HG03135 (cell line): ENCODE results near the gene LDHB.
A peak's percentile ranks its signal among the peaks of the same experiment; 100 is the strongest.
"Not testable (repeated sequence)": the region's sequence is repeated elsewhere in the genome, so short reads cannot be mapped to it uniquely, and the experiment has no call there.

ENCODE experiments used
- ATAC-seq: cut with Tn5 transposase; IDR thresholded peaks from one replicate; pipeline ENCODE4 v1.9.1; 2021; ENCODE audit warnings: mild to moderate bottlenecking, moderate library complexity; ENCODE audit not compliant: unreplicated experiment

LDHB gene

GRCh38 chr12:21657326-21658077 lies at the start of gene LDHB:
LDHB (minus strand) TSS chr12:21657842; CDS start chr12:21654671, 3,171 bp downstream.
- ATAC-seq: peak; percentile 96

GRCh38 chr12:21704847-21705246 lies 47.2 kb upstream of the LDHB start:
- ATAC-seq: no peak

GRCh38 chr12:21699851-21700250 lies 42.2 kb upstream of the LDHB start:
- no peak for ATAC-seq

GRCh38 chr12:21697904-21698630 lies 40.4 kb upstream of the LDHB start:
- no peak for ATAC-seq

GRCh38 chr12:21696625-21697024 lies 39.0 kb upstream of the LDHB start:
- ATAC-seq: no peak

GRCh38 chr12:21695986-21696385 lies 38.3 kb upstream of the LDHB start:
- no peak for ATAC-seq

DNA sequence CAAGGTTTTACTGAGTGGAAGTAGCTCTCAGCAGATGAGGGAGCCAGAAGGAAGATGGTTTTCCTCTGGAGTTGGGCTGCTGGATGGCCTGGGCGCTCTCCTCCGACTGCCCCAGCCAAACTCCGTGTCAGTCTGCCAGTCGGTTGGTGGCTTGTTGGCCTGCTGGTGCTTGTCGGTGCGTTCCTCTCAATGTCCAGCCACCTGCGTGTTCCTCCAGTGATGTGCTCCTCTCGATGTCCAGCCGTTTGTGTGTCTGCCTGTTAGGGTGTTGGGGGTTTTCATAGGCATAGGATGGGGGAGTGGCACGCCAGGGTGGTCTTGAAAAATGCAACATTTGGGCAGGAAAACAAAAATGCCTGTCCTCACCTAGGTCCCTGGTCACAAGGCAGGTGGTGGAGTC lies 37.0 kb upstream of the LDHB start:
- no peak for ATAC-seq

DNA sequence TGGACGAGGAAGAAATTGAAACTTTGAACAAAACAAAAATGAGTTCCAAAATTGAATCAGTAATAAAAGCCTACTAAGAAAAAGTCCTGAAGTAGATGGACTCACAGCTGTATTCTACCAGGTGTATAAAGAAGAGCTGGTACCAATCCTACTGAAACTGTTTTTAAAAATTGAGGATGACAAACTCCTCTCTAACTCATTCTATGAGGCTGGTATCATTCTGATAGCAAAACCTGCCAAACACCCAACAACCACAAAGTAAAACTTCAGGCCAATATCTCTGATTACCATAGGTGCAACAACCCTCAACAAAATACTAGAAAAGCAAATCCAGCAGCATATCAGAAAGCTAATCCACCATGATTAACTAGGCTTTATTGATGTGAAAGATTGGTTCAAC lies 33.9 kb upstream of the LDHB start:
- no peak for ATAC-seq

DNA sequence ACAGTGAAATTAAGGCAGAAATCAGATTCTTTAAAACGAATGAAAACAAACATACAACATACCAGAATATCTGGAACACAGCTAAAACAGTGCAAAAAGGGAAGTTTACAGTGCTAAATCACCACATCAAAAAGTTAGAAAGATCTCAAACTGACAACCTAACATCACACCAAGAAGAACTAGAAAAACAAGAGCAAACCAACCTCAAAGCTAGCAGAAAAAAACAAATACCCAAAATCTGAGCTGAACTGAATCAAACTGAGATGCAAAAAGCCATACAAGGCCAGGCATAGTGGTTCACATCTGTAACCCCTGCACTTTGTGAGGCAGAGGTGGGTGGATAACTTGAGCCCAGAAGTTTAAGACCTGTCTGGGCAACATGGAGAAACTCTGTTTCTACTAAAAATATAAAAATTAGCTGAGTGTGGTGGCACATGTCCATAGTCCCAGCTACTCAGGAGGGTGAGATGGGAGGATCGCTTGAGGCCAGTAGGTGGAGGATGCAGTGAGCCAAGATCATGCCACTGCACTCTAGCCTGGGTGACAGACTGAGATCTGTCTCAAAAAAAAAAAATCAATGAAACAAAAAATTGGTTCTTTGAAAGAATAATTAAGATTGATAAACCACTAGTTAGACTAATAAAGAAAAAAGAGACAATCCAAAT lies 33.2 kb upstream of the LDHB start:
- ATAC-seq: no peak

- no peak for ATAC-seq
These were observed 25.5 kb upstream of the LDHB start for GRCh38 chr12:21683115-21683514.

- no peak for ATAC-seq
These were observed 21.3 kb upstream of the LDHB start for GRCh38 chr12:21678959-21679358.

GRCh38 chr12:21677622-21678277 lies 20.1 kb upstream of the LDHB start:
- ATAC-seq: no peak

GRCh38 chr12:21677204-21677603 lies 19.6 kb upstream of the LDHB start:
- ATAC-seq: no peak

- ATAC-seq: no peak
These were observed 19.1 kb upstream of the LDHB start for GRCh38 chr12:21676776-21677175.

GRCh38 chr12:21675641-21676040 lies 18.0 kb upstream of the LDHB start:
- no peak for ATAC-seq

GRCh38 chr12:21675096-21675495 lies 17.5 kb upstream of the LDHB start:
- no peak for ATAC-seq

GRCh38 chr12:21673830-21674552 lies 16.3 kb upstream of the LDHB start:
- ATAC-seq: not testable (repeated sequence)

DNA sequence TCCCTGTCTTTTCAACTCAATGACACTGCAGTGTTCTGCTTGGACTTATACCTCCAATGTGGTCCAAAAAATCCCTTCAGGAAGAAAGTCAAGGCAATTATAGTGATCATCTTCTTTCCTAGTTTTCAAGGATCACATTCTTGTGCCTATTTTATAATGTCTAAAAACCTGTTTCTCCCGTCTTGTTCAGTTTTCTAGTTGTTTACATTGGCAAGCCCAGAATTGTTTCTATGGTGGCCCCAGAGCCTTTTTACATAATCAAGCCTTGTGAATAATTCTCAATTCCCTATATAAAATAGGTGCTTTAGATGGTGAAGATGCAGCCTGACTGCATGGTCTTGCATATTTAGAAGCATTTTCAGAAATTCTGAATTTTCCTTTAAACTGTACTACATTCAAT lies 14.5 kb upstream of the LDHB start:
- ATAC-seq: no peak

GRCh38 chr12:21666722-21667121 lies 9.1 kb upstream of the LDHB start:
- no peak for ATAC-seq

- ATAC-seq: no peak
These were observed 8.2 kb upstream of the LDHB start for GRCh38 chr12:21665816-21666215.
